HepG2 (cell line): ENCODE measurements around the gene AMIGO1. TPM values are rescaled to one million over a fixed set of nuclear protein-coding genes. Genes with fewer than 3 reads are reported as not detected.

Experiments
- ATAD3A ChIP-seq: sonication (generic); formaldehyde crosslinking; IDR thresholded peaks from 2 replicates; pipeline ENCODE4 v1.4.0; 2020; ENCODE audit warnings: missing genetic modification reagents
- BCL6 ChIP-seq: IDR thresholded peaks from 2 replicates; pipeline ENCODE4 v1.6.1; 2016; ENCODE audit warnings: missing genetic modification reagents, missing compliant biosample characterization
- GABPB1 ChIP-seq: IDR thresholded peaks from 2 replicates; pipeline ENCODE4 v1.6.1; 2016; ENCODE audit warnings: mild to moderate bottlenecking, missing genetic modification reagents, moderate library complexity, missing compliant biosample characterization
- GATAD2A ChIP-seq: IDR thresholded peaks from 2 replicates; pipeline ENCODE4 v1.6.1; 2016
- GLI4 ChIP-seq: sonication (generic); formaldehyde crosslinking; IDR thresholded peaks from 2 replicates; pipeline ENCODE4 v1.5.1; 2020; ENCODE audit warnings: missing genetic modification reagents, mild to moderate bottlenecking, moderate library complexity, borderline replicate concordance
- HIVEP1 ChIP-seq: sonication (generic); formaldehyde crosslinking; IDR thresholded peaks from 2 replicates; pipeline ENCODE4 v1.4.0; 2020; ENCODE audit warnings: mild to moderate bottlenecking, missing genetic modification reagents
- HMG20A ChIP-seq: IDR thresholded peaks from 2 replicates; pipeline ENCODE4 v1.6.1; 2016; ENCODE audit warnings: borderline replicate concordance
- HOXA5 ChIP-seq: sonication (generic); formaldehyde crosslinking; IDR thresholded peaks from 2 replicates; pipeline ENCODE4 v1.4.0; 2020; ENCODE audit warnings: missing genetic modification reagents
- MED8 ChIP-seq: sonication (generic); formaldehyde crosslinking; IDR thresholded peaks from 2 replicates; pipeline ENCODE4 v1.8.1; 2023; ENCODE audit warnings: mild to moderate bottlenecking, missing genetic modification reagents; ENCODE audit not compliant: insufficient replicate concordance
- NPAS2 ChIP-seq: sonication (generic); formaldehyde crosslinking; IDR thresholded peaks from 2 replicates; pipeline ENCODE4 v1.8.0; 2022; ENCODE audit warnings: mild to moderate bottlenecking, missing genetic modification reagents, borderline replicate concordance
- PHB2 ChIP-seq: fragments of 450-650 bp; IDR thresholded peaks from 2 replicates; pipeline ENCODE4 v1.6.1; 2018; ENCODE audit not compliant: partially characterized antibody
- RNF2 ChIP-seq: fragments of 450-650 bp; conservative IDR thresholded peaks from 2 replicates; pipeline ENCODE4 v1.6.1; 2016; ENCODE audit warnings: low read depth
- SAP130 ChIP-seq: IDR thresholded peaks from 2 replicates; pipeline ENCODE4 v1.6.1; 2016; ENCODE audit warnings: low read depth
- TAF1 ChIP-seq: sonication (generic); formaldehyde crosslinking; IDR thresholded peaks from 2 replicates; pipeline ENCODE4 v1.4.0; 2020; ENCODE audit warnings: missing genetic modification reagents
- ZNF333 ChIP-seq: sonication (generic); formaldehyde crosslinking; IDR thresholded peaks from 2 replicates; pipeline ENCODE4 v1.4.0; 2020; ENCODE audit warnings: mild to moderate bottlenecking, missing genetic modification reagents, borderline replicate concordance
- ZNF569 ChIP-seq: sonication (generic); formaldehyde crosslinking; IDR thresholded peaks from 2 replicates; pipeline ENCODE4 v1.5.0; 2020; ENCODE audit warnings: mild to moderate bottlenecking, missing genetic modification reagents, moderate library complexity, borderline replicate concordance
- ZNF737 ChIP-seq: sonication (generic); formaldehyde crosslinking; IDR thresholded peaks from 2 replicates; pipeline ENCODE4 v1.5.0; 2020; ENCODE audit warnings: missing genetic modification reagents, mild to moderate bottlenecking, borderline replicate concordance
- ZNF746 ChIP-seq: sonication (generic); formaldehyde crosslinking; IDR thresholded peaks from 2 replicates; pipeline ENCODE4 v1.8.0; 2022; ENCODE audit warnings: mild to moderate bottlenecking, missing genetic modification reagents
- polyA plus RNA-seq, 8 experiments: library from polyadenylated mRNA; depleted of rRNA in 3 of 8; stranded (reverse) in 7 of 8; unstranded in 1 of 8; fragments of >200 nt; fragmentation: Illumina TruSeq in 4 of 8; extraction: Trizol in 4 of 8; gene quantifications; 2 replicates each; pipeline versions ENCODE4 v1.2.1 to v1.2.3, GENCODE V29; 2011 to 2016; ENCODE audit warnings: low read depth in 4 of 8, missing spikeins in 1 of 8, mixed read lengths in 1 of 8; ENCODE audit not compliant: insufficient read depth in 1 of 8
- total RNA-seq, 5 experiments: library from RNA; depleted of rRNA; stranded (reverse); fragments of >200 nt; fragmentation: Illumina TruSeq; extraction: Trizol; gene quantifications; 2 replicates each; pipeline ENCODE4 v1.2.3, GENCODE V29; 2016; ENCODE audit warnings: low read depth in 1 of 5
- TF ChIP-seq, protein P1 (sequence below): sonication (generic); formaldehyde crosslinking; IDR thresholded peaks from 2 replicates; pipeline ENCODE4 v1.5.0; 2020; ENCODE audit warnings: missing genetic modification reagents
- TF ChIP-seq, protein P2 (sequence below): sonication (generic); formaldehyde crosslinking; IDR thresholded peaks from 2 replicates; pipeline ENCODE4 v1.5.0; 2020; ENCODE audit warnings: missing genetic modification reagents
- TF ChIP-seq, protein P3 (sequence below): sonication (generic); formaldehyde crosslinking; IDR thresholded peaks from 2 replicates; pipeline ENCODE4 v1.4.0; 2020; ENCODE audit warnings: missing genetic modification reagents
- TF ChIP-seq, protein P4 (sequence below): sonication (generic); formaldehyde crosslinking; IDR thresholded peaks from 2 replicates; pipeline ENCODE4 v1.5.0; 2020; ENCODE audit warnings: mild to moderate bottlenecking, missing genetic modification reagents
- TF ChIP-seq, protein P5 (sequence below): sonication (generic); formaldehyde crosslinking; IDR thresholded peaks from 2 replicates; pipeline ENCODE4 v1.4.0; 2020; ENCODE audit warnings: mild to moderate bottlenecking, low read depth, missing genetic modification reagents

AMIGO1 gene
- total and polyA plus RNA-seq, 2 of the 13 experiments (the other 11 are each of a cell fraction or from before 2014, with no cell fraction given): 0.40 to 1.3 TPM

DNA sequence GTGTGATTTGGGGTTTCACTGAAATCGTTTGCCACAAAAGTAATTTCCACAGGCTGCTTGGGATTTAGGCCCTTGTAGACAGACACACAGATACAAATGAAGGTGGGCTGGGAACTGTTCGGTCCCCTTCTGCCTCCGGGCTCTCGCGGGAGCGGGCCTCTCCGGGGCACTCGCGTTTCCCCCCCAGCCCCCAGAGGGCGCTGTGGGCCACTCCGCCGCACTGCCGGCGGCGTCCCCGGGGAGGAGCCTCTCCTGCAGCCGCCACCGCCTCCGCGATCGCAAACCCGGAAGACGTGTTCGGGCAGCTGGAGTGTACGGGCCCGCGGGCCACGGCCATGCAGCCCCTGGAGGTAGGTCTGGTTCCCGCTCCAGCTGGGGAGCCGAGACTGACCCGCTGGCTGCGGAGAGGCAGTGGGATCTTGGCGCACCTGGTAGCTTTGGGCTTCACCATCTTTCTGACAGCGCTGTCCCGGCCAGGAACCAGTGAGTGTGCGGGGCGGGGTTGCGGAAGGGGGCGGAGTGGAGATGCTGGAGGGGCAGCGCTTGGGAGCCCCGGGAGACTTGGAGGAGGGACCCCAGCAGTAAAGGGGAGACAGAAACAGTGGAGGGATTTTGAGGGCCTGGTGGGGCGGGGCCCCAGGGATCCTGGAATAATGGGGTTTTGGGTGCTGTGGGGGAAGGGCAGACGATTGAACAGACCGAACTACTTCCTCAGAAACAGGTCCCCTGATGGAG lies 15.6 kb downstream of the AMIGO1 start, which contains the start of gene CYB561D1 (continued):
- TF ChIP-seq, protein P1, sequence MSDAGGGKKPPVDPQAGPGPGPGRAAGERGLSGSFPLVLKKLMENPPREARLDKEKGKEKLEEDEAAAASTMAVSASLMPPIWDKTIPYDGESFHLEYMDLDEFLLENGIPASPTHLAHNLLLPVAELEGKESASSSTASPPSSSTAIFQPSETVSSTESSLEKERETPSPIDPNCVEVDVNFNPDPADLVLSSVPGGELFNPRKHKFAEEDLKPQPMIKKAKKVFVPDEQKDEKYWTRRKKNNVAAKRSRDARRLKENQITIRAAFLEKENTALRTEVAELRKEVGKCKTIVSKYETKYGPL (CRISPR knock-in tag): no peak
- TF ChIP-seq ATAD3A (CRISPR knock-in tag): no peak
- TF ChIP-seq NPAS2 (CRISPR knock-in tag): no peak
- TF ChIP-seq, protein P2, sequence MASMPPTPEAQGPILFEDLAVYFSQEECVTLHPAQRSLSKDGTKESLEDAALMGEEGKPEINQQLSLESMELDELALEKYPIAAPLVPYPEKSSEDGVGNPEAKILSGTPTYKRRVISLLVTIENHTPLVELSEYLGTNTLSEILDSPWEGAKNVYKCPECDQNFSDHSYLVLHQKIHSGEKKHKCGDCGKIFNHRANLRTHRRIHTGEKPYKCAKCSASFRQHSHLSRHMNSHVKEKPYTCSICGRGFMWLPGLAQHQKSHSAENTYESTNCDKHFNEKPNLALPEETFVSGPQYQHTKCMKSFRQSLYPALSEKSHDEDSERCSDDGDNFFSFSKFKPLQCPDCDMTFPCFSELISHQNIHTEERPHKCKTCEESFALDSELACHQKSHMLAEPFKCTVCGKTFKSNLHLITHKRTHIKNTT (CRISPR knock-in tag): no peak
- TF ChIP-seq HMG20A (CRISPR knock-in tag): no peak
- TF ChIP-seq, protein P3, sequence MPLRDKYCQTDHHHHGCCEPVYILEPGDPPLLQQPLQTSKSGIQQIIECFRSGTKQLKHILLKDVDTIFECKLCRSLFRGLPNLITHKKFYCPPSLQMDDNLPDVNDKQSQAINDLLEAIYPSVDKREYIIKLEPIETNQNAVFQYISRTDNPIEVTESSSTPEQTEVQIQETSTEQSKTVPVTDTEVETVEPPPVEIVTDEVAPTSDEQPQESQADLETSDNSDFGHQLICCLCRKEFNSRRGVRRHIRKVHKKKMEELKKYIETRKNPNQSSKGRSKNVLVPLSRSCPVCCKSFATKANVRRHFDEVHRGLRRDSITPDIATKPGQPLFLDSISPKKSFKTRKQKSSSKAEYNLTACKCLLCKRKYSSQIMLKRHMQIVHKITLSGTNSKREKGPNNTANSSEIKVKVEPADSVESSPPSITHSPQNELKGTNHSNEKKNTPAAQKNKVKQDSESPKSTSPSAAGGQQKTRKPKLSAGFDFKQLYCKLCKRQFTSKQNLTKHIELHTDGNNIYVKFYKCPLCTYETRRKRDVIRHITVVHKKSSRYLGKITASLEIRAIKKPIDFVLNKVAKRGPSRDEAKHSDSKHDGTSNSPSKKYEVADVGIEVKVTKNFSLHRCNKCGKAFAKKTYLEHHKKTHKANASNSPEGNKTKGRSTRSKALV: no peak
- TF ChIP-seq TAF1 (CRISPR knock-in tag): peak; percentile 76
- peak; percentile 99 for TF ChIP-seq SAP130 (CRISPR knock-in tag)
- no peak for TF ChIP-seq ZNF746
- TF ChIP-seq BCL6: peak; percentile 33; the same call in 1 of the 2 replicates
- no peak for TF ChIP-seq RNF2
- peak; percentile 21; the same call in 1 of the 2 replicates for TF ChIP-seq GATAD2A (CRISPR knock-in tag)
- no peak for TF ChIP-seq ZNF737 (CRISPR knock-in tag)
- no peak for TF ChIP-seq GLI4 (CRISPR knock-in tag)
- peak; percentile 90 for TF ChIP-seq GABPB1
- TF ChIP-seq ZNF333 (CRISPR knock-in tag): no peak
- no peak for TF ChIP-seq ZNF569 (CRISPR knock-in tag)
- TF ChIP-seq MED8: no peak
- TF ChIP-seq HOXA5 (CRISPR knock-in tag): no peak
- no peak for TF ChIP-seq PHB2
- TF ChIP-seq, protein P4, sequence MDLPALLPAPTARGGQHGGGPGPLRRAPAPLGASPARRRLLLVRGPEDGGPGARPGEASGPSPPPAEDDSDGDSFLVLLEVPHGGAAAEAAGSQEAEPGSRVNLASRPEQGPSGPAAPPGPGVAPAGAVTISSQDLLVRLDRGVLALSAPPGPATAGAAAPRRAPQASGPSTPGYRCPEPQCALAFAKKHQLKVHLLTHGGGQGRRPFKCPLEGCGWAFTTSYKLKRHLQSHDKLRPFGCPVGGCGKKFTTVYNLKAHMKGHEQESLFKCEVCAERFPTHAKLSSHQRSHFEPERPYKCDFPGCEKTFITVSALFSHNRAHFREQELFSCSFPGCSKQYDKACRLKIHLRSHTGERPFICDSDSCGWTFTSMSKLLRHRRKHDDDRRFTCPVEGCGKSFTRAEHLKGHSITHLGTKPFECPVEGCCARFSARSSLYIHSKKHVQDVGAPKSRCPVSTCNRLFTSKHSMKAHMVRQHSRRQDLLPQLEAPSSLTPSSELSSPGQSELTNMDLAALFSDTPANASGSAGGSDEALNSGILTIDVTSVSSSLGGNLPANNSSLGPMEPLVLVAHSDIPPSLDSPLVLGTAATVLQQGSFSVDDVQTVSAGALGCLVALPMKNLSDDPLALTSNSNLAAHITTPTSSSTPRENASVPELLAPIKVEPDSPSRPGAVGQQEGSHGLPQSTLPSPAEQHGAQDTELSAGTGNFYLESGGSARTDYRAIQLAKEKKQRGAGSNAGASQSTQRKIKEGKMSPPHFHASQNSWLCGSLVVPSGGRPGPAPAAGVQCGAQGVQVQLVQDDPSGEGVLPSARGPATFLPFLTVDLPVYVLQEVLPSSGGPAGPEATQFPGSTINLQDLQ (CRISPR knock-in tag): no peak
- TF ChIP-seq HIVEP1: peak; percentile 85
- TF ChIP-seq, protein P5, sequence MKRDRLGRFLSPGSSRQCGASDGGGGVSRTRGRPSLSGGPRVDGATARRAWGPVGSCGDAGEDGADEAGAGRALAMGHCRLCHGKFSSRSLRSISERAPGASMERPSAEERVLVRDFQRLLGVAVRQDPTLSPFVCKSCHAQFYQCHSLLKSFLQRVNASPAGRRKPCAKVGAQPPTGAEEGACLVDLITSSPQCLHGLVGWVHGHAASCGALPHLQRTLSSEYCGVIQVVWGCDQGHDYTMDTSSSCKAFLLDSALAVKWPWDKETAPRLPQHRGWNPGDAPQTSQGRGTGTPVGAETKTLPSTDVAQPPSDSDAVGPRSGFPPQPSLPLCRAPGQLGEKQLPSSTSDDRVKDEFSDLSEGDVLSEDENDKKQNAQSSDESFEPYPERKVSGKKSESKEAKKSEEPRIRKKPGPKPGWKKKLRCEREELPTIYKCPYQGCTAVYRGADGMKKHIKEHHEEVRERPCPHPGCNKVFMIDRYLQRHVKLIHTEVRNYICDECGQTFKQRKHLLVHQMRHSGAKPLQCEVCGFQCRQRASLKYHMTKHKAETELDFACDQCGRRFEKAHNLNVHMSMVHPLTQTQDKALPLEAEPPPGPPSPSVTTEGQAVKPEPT (CRISPR knock-in tag): no peak
